Activated CD8-positive, alpha-beta memory T cell treated with anti-CD3 and anti-CD28 coated beads, Interleukin-2, amount 10 ng/mL, durations not matched to agents 7 days and 5 days (primary cell): ENCODE results near the gene FOXL2. TPM values are rescaled to one million over a fixed set of nuclear protein-coding genes. Genes with fewer than 3 reads are reported as not detected.

ENCODE experiments used
- ATAC-seq: fragments of 150-1000 bp; cut with Tn5 transposase; one replicate; pipeline ENCODE4 v1.10.0; 2021; ENCODE audit warnings: moderate library complexity
- CTCF ChIA-PET: fragments of 350-600 bp; sonication (Branson Sonifier 250); formaldehyde crosslinking; loops from one replicate; lab custom pipeline; 2021; ENCODE audit warnings: antibody characterized with exemption; lab: Charles Lee
- DNase-seq: peaks from one replicate; pipeline ENCODE4 v3.0.0-alpha.2; 2020
- H3K27ac Mint-ChIP-seq: one replicate; pipeline ENCODE4 v1.8.0; 2021; ENCODE audit warnings: mild to moderate bottlenecking, mixed read lengths
- H3K27me3 Mint-ChIP-seq: one replicate; pipeline ENCODE4 v1.8.0; 2021; ENCODE audit warnings: mixed read lengths
- H3K36me3 Mint-ChIP-seq: one replicate; pipeline ENCODE4 v1.8.0; 2021; ENCODE audit warnings: mild to moderate bottlenecking, mixed read lengths
- H3K4me1 Mint-ChIP-seq: one replicate; pipeline ENCODE4 v1.8.0; 2021; ENCODE audit warnings: mixed read lengths
- H3K4me3 Mint-ChIP-seq: one replicate; pipeline ENCODE4 v1.8.0; 2021; ENCODE audit warnings: mild to moderate bottlenecking, moderate library complexity, mixed read lengths
- H3K9me3 Mint-ChIP-seq: one replicate; pipeline ENCODE4 v1.8.0; 2022; ENCODE audit warnings: low read depth, mixed read lengths
- total RNA-seq, 2 experiments: library from RNA; stranded (reverse); gene quantifications; one replicate each; pipeline ENCODE4 v1.2.3, GENCODE V29; 2021

FOXL2 gene
- total RNA-seq, 2 experiments from 2014 or later: 0.14 TPM; not detected in 1

DNA sequence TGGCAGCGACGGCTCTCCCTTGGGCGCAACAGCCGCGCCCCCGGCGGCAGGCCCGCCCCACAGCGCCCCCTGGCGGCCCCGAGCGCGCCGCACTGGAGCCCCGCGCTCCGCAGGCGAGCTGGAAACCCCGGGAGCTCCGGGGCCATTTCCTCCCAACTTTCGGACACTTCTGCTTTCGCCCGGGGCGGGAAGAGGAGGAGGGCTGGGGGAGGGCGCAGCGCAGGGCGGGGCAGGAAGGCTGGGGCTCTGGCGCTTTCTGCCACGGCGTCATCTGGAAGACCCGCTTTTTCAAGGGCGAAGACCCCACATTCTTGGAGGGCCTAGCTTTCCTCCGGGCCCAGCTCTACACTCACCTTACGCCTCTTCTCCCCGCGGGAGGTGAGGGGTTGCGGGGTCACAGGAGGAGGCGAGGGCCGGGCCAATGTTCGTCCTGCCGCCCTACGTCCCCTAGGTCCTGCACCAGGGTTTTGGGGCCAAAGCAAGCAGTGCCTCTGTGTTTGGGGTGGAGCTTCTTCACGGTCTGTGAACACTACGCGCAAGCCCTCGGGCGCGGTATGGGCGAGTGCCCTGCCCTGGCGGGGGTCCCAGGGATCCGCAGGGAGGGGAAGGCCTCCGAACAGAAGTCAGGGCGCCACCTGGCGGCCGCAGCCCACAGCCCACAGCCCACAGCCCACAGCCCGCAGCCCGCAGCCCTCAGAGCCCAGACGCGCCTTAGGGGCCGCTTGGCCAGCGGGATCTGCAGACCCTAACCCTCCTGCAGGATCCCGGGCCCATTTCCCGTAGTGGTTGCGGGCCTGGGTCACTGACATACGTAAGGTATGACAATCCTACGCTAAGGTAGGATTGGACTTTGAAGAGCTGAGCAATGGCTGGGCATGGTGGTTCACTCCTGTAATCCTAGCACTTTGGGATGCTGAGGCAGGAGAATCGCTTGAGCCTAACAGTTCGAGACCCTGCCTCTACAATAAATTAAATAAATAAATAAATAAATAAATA, 31.1 kb downstream of the FOXL2 start:
- ATAC-seq (peak; percentile 87), DNase-seq (peak; percentile 85)
- Mint-ChIP-seq H3K9me3 (no peaks in the 10 kb centered on the region), H3K27me3 (peaks cover 20% of the 10 kb centered on the region), H3K36me3 (no peaks in the 10 kb centered on the region), H3K27ac (peak overlapping the region; percentile 40), H3K4me1 (peaks cover 7% of the 10 kb centered on the region), H3K4me3 (peak overlapping the region; percentile 75)
- CTCF ChIA-PET: interaction anchor here (0.6 to 5.3 kb wide), 80 partner anchors 8 to 849 kb away, joined by 3 to 130 read pairs (median 4); partner anchors contain the start of genes CEP70, COPB2, DBR1 and FAIM

DNA sequence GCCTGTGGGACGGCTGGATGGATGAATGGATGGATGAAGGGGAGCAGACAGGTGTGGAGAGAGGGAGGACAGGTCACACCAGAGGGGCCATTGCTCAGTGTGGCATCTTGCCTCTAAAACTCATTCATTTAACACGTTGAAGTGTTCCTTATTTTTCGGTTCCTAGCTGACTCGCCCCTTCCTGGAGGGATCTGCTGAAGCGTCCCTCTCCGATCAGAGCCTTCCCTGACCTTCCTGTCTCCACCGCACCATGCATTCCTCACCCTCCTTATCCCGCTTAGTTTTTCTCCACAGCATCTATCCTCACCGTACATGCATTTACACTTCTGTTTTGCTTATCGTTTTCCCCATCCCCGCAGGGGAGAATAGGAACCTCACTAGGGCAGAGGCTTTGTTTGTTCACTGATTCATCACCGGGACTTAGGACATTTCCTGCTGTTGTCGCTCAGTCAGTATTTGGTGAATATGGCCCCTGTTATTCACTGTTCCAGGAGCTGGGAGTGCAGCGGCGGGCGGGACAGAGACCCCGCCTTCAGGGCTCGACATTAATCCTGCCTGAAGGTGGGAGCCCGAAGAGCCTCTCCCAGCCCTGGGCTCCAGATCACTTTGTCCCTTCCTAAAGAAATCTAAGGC, 32.0 kb downstream of the FOXL2 start:
- peaks cover 20% of the 10 kb centered on the region for H3K27me3 Mint-ChIP-seq
- H3K4me1 Mint-ChIP-seq: peaks cover 7% of the 10 kb centered on the region
- no peaks in the 10 kb centered on the region for H3K9me3 Mint-ChIP-seq
- H3K27ac Mint-ChIP-seq: no peak overlapping the region
- CTCF ChIA-PET: interaction anchor here (0.6 to 5.3 kb wide), 71 partner anchors 9 to 849 kb away, joined by 3 to 130 read pairs (median 4); partner anchors contain the start of genes CEP70, COPB2, DBR1 and FAIM
- H3K4me3 Mint-ChIP-seq: peak overlapping the region; percentile 75
- no peak for ATAC-seq
- no peak for DNase-seq
- no peaks in the 10 kb centered on the region for H3K36me3 Mint-ChIP-seq

DNA sequence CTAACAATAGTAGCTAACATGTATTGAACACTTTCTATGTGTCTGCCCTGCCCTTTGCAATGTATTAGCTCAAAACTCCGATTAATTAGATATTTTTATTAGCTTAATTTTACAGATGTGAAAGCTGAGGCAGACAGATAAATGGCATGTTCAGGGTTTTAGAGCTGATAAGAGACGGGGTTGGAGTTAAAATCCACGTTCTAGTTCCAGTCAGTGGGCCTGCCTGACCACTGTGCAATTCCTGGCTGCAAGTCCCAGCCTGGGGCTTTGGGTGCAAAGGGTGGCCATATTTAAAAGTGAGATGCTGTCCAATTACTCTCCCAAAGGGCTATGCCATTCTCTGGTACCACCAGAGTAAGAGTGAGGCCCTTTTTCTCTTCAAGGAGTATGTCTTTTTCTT, 33.2 kb downstream of the FOXL2 start:
- Mint-ChIP-seq H3K36me3 (no peaks in the 10 kb centered on the region), H3K4me1 (peaks cover 7% of the 10 kb centered on the region), H3K27me3 (peaks cover 12% of the 10 kb centered on the region), H3K27ac (no peak overlapping the region), H3K4me3 (no peak overlapping the region), H3K9me3 (no peaks in the 10 kb centered on the region)
- CTCF ChIA-PET: interaction anchor here (0.9 to 5.0 kb wide), 10 partner anchors 10 to 319 kb away, joined by 3 to 35 read pairs (median 6); partner anchors contain the start of gene CEP70
- ATAC-seq (no peak), DNase-seq (no peak)

DNA sequence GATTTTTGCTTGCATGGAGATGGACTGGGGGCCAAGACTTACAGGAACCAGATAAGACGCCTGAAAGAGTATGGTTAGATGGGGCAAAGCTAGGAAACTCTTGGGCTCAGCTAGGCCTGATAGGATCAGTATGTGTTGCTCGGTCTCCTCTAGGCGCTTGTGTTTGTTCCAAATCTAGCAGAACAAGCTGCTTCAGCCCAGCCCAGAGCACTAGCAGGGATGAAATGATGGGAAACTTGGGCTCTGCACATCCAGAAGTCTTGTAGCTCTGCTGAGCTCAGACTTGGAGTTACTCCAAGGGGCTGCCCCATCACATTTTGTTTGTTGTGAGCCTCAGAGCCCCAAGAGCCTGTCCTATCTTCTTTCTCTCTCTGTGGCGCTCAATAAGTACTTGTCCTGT, 34.7 kb downstream of the FOXL2 start:
- H3K4me3 Mint-ChIP-seq: no peak overlapping the region
- no peak overlapping the region for H3K27ac Mint-ChIP-seq
- CTCF ChIA-PET: interaction anchor here (0.6 to 5.0 kb wide), 6 partner anchors 11 to 495 kb away, joined by 3 to 32 read pairs (median 4); partner anchors contain the start of gene PIK3CB
- H3K27me3 Mint-ChIP-seq: peaks cover 8% of the 10 kb centered on the region
- no peaks in the 10 kb centered on the region for H3K9me3 Mint-ChIP-seq
- DNase-seq (no peak), ATAC-seq (no peak)
- no peaks in the 10 kb centered on the region for H3K36me3 Mint-ChIP-seq
- H3K4me1 Mint-ChIP-seq: peaks cover 7% of the 10 kb centered on the region

DNA sequence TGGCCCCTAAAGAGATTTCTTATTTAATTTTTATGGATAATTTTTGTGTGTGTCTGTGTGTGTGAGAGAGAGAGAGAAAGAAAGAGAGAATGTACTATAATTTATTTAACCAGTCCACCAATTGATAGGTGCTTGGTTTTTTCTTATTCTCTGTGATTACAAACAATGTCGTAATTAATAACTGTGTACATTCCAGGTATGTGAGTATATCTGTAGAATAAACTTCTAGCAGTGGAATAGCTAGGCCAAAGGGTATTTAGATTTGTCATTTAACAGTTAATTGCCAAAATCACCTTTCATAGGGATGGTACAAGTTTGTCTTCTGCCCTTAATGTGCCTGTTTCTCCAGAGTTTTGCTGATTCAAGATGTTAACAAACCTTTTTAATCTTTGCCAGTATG, 35.3 kb downstream of the FOXL2 start:
- Mint-ChIP-seq H3K4me3 (no peak overlapping the region), H3K36me3 (no peaks in the 10 kb centered on the region), H3K4me1 (peaks cover 7% of the 10 kb centered on the region), H3K9me3 (no peaks in the 10 kb centered on the region), H3K27ac (no peak overlapping the region), H3K27me3 (peaks cover 5% of the 10 kb centered on the region)
- CTCF ChIA-PET: interaction anchor here (1.8 to 5.0 kb wide), 3 partner anchors 12 to 212 kb away, joined by 5 to 32 read pairs (median 14); partner anchors contain the start of gene PIK3CB
- ATAC-seq (no peak), DNase-seq (no peak)

DNA sequence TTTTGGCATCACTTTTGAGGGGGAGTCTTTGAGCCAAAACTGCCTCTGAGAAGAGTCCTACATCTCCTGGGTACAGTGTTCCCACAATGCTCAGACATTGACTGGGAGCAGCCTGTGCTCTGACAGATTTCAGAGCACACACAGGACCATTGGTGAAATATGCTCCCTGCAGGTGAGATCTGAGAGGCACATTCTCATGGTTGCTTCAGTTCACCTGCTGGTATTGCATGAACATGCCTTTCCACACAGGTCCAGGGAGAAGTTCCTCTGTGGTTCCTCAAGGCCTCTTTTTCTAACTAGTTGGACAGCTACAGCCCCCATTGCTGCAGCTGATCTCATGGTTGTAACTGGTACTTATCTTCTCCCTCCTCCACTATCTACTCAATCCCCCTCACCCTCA, 37.0 kb downstream of the FOXL2 start:
- Mint-ChIP-seq H3K4me3 (no peak overlapping the region), H3K27me3 (peaks cover 3% of the 10 kb centered on the region), H3K27ac (no peak overlapping the region), H3K9me3 (no peaks in the 10 kb centered on the region), H3K36me3 (no peaks in the 10 kb centered on the region), H3K4me1 (peaks cover 1% of the 10 kb centered on the region)
- ATAC-seq (no peak), DNase-seq (no peak)
- CTCF ChIA-PET: interaction anchor here (0.6 to 1.0 kb wide), 3 partner anchors 13 to 211 kb away, joined by 3 to 5 read pairs (median 3); no protein-coding TSS in a partner anchor

DNA sequence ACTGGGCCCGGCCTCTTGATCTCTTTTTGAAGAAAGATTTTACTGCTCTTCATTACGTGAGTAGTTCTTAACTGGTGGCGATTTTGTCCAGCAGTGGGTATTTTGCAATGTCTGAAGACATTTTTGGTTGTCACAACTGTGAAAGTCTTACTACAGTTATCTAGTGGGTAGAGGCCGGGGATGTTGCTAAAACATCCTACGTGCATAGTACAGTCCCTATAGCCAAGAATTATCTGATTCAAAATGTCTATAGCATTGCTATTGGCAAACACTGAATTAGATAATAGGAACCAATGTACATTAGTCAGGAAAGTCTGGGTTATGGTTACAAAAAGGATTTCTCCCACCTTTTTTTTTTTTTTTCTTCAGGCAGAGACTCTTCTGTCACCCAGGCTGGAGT, 38.1 kb downstream of the FOXL2 start:
- Mint-ChIP-seq H3K27ac (no peak overlapping the region), H3K36me3 (no peaks in the 10 kb centered on the region), H3K4me3 (no peak overlapping the region), H3K4me1 (no peaks in the 10 kb centered on the region), H3K27me3 (peaks cover 5% of the 10 kb centered on the region), H3K9me3 (no peaks in the 10 kb centered on the region)
- DNase-seq: no peak
- no peak for ATAC-seq
- CTCF ChIA-PET: interaction anchor here (1.4 kb wide), 1 partner anchor 210 kb away, joined by 3 read pairs; no protein-coding TSS in a partner anchor

DNA sequence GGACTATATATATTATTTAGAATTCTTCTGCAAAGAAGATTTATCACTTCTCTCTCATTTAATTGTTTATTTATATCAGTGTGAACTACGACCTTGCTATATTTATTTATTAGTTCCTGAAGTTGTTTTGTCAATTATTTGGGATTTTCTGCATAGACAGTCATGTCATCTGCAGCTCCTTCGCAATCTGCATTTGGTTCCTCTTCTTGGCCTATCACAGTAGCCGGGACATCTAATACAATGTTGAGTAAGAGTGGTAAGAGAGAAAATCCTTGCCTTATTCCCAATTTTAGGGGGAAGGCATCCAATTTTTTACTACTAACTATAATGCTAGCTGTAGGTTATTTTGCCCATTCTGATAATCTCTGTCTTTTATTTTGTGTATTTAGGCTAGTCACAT, 39.4 kb downstream of the FOXL2 start:
- Mint-ChIP-seq H3K36me3 (no peaks in the 10 kb centered on the region), H3K4me3 (no peak overlapping the region), H3K27ac (no peak overlapping the region), H3K9me3 (no peaks in the 10 kb centered on the region), H3K27me3 (peaks cover 5% of the 10 kb centered on the region), H3K4me1 (no peaks in the 10 kb centered on the region)
- DNase-seq (no peak), ATAC-seq (no peak)
- CTCF ChIA-PET: interaction anchor here (1.4 kb wide), 1 partner anchor 209 kb away, joined by 3 read pairs; no protein-coding TSS in a partner anchor

DNA sequence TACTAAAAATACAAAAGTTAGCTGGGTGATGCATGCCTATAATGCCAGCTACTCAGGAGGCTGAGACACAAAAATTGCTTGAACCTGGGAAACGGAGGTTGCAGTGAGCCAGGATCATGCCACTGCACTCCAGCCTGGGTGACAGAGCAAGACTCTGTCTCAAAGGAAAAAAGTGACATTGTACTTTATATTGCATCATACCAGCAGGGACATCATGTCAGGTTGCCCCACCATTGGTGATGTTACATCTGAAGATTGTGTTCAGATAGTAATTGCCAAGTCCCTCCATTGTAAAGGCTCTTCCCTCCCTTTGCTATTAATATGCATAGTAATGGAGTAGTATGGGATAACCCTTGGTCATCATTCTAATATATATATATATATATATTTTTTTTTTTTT, 44.8 kb downstream of the FOXL2 start:
- H3K9me3 Mint-ChIP-seq: no peaks in the 10 kb centered on the region
- CTCF ChIA-PET: no interaction called here
- no peak for ATAC-seq
- DNase-seq: no peak
- no peaks in the 10 kb centered on the region for H3K36me3 Mint-ChIP-seq
- H3K27me3 Mint-ChIP-seq: peaks cover 3% of the 10 kb centered on the region
- H3K4me3 Mint-ChIP-seq: no peak overlapping the region
- H3K27ac Mint-ChIP-seq: no peak overlapping the region
- H3K4me1 Mint-ChIP-seq: no peaks in the 10 kb centered on the region

DNA sequence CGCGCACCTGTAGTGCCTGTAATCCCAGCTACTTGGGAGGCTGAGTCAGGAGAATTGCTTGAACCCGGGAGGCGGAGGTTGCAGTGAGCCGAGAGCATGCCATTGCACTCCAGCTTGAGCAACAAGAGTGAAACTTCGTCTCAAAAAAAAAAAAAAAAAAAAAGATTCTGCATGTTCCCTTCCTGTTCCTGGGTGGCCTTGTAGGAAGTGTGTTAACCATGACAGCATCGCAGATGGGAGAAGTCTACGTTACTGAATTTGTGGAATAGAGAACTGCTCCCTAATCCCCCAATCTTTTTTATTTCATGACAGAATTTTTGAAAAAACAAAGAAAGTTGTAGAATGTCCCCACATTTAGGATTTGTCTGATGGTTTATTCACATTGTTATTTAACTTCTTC, 45.4 kb downstream of the FOXL2 start:
- peaks cover 3% of the 10 kb centered on the region for H3K27me3 Mint-ChIP-seq
- DNase-seq (no peak), ATAC-seq (no peak)
- no peaks in the 10 kb centered on the region for H3K4me1 Mint-ChIP-seq
- H3K4me3 Mint-ChIP-seq: no peak overlapping the region
- H3K36me3 Mint-ChIP-seq: no peaks in the 10 kb centered on the region
- CTCF ChIA-PET: interaction anchor here (1.5 to 2.8 kb wide), 2 partner anchors 14 to 22 kb away, joined by 3 to 9 read pairs; no protein-coding TSS in a partner anchor
- H3K9me3 Mint-ChIP-seq: no peaks in the 10 kb centered on the region
- H3K27ac Mint-ChIP-seq: no peak overlapping the region

DNA sequence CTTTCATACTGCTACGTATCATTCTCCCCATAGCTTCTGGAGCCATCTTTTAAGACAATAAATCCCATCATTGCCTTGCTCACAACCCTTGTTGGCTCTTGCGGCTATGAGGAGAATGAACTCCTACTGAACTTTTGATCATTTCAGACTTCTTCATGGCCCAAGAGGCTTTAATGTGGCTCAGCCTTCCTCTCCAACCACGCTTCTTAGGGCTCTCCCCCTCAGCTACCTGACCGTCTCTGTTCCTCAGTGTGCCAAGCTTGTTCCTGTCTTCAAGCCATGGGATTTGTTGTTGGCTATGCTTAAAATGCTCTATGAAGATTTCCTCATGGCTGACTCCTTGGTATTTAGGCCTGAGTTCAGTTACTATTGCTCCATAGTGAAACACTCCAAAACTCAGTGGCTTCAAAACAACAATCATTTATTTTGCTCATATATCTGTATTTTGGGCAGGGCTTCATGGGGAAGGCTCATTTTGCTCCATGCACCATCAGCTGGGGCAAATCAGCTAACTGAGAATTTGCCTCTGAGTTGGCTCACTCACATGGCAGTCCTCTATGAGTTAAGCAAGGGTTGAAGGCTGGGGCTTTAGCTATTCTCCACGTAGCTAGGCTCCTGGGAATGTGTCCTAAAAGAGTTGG, 47.5 kb downstream of the FOXL2 start:
- no peaks in the 10 kb centered on the region for H3K4me1 Mint-ChIP-seq
- DNase-seq (no peak), ATAC-seq (no peak)
- no peaks in the 10 kb centered on the region for H3K36me3 Mint-ChIP-seq
- H3K27ac Mint-ChIP-seq: no peak overlapping the region
- CTCF ChIA-PET: interaction anchor here (2.8 kb wide), 1 partner anchor 16 kb away, joined by 9 read pairs; no protein-coding TSS in a partner anchor
- H3K27me3 Mint-ChIP-seq: no peaks in the 10 kb centered on the region
- no peaks in the 10 kb centered on the region for H3K9me3 Mint-ChIP-seq
- H3K4me3 Mint-ChIP-seq: no peak overlapping the region

DNA sequence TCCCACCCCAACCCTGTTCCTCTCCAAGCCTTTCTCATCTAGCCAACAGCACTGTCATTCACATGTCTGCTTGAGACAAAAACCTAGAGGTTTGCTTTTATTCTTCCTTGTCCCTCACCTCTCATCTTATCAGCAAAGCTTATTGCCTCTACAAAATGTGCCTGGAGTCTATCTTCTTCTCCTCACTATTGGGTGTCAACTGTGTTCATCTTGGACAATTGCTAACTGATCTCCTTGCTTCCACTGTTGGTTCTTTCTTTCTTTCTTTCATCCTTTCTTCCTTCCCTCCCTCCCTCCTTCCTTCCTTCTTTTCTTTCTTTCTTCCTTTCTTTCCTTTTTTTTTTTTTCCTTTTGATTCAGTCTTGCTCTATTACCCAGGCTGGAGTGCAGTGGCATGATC, 48.2 kb downstream of the FOXL2 start:
- H3K9me3 Mint-ChIP-seq: no peaks in the 10 kb centered on the region
- no peaks in the 10 kb centered on the region for H3K36me3 Mint-ChIP-seq
- no peaks in the 10 kb centered on the region for H3K4me1 Mint-ChIP-seq
- DNase-seq: no peak
- no peak overlapping the region for H3K27ac Mint-ChIP-seq
- CTCF ChIA-PET: no interaction called here
- no peaks in the 10 kb centered on the region for H3K27me3 Mint-ChIP-seq
- ATAC-seq: no peak
- H3K4me3 Mint-ChIP-seq: no peak overlapping the region

DNA sequence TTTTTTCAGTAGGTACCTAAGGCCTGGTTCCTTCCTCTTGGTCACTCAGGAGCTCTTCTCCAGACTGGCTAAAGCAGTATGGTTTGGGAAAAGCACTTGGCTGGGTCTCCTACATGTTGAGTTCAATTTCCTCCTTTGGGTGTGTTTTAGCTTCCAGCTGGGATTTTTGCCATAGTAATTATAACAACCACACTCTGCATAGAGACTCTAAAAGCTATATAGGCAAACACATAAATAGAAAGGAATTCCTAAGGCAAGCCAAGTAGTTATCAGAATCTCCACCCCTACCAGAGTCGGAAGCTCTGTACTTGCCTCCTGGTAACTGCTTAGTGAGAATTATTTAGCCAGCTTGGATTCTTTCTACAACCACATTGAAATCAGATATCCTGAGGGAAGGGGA, 48.6 kb downstream of the FOXL2 start:
- DNase-seq: no peak
- H3K27me3 Mint-ChIP-seq: no peaks in the 10 kb centered on the region

More for the DNA sequence above, 48.6 kb downstream of the FOXL2 start:
- ATAC-seq: no peak
- no peak overlapping the region for H3K4me3 Mint-ChIP-seq
- no peaks in the 10 kb centered on the region for H3K4me1 Mint-ChIP-seq
- no peaks in the 10 kb centered on the region for H3K9me3 Mint-ChIP-seq
- no peak overlapping the region for H3K27ac Mint-ChIP-seq
- CTCF ChIA-PET: no interaction called here
- H3K36me3 Mint-ChIP-seq: no peaks in the 10 kb centered on the region
